Cortex of kidney (tissue), 1 donor: ENCODE results near the gene TOB1.

ENCODE experiments used
- DNase-seq: peaks from one replicate; lab custom pipeline; 2025; lab: John Stamatoyannopoulos, UW

TOB1 gene

GRCh38 chr17:50866261-50866949, at the start of gene TOB1:
Gene TOB1, minus strand, starts transcription at chr17:50866354. Its CDS starts 2,337 bp downstream, at chr17:50864017.
- peak; percentile 88 for DNase-seq

DNA sequence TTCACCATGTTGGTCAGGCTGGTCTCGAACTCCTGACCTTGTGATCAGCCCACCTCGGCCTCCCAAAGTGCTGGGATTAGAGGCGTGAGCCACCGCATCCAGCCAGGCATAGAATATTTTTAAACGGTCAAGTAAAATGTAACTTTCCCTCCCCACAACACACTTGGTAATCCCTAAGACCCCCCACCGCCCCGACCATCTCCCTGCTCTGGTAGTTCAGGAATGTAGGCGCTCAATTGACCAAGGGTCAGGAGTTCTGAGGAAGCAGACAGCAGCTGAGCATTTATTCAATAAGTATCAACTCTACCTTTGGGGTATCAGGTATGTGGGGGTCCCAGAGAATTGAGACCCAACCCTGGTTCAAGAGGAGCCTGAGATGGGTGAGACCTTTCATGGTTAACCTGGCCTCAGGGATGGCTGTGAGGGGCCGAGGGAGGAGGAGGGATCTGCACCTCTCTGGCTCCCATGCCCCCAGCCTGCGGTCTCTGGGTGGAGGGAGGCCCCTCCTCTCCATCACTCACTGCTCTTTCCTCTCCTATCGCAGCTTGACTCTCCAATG, 48.4 kb upstream of the TOB1 start:
- DNase-seq = no peak

GRCh38 chr17:50913120-50913519, 47.0 kb upstream of the TOB1 start:
- no peak for DNase-seq

GRCh38 chr17:50911890-50912289, 45.7 kb upstream of the TOB1 start:
- DNase-seq = no peak

DNA sequence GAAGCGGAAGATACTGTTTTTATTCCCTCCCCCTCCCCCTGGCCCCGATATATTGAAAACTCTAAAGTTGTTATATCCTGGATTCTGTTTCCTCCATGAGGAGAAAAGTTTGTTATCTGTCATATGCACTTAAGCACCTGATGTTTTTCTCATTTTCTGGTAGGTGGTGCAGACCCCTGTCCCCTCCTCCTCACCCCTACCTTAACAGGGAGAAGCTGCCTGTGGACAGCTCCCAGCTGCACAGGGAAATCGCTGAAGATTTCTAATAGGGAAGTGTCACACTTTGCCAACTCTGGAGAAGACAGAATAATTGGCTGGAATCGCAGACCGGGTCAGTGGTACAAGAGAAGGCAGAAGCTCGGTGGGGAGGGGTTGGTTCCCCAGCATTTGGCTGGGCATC, 45.3 kb upstream of the TOB1 start:
- no peak for DNase-seq

DNA sequence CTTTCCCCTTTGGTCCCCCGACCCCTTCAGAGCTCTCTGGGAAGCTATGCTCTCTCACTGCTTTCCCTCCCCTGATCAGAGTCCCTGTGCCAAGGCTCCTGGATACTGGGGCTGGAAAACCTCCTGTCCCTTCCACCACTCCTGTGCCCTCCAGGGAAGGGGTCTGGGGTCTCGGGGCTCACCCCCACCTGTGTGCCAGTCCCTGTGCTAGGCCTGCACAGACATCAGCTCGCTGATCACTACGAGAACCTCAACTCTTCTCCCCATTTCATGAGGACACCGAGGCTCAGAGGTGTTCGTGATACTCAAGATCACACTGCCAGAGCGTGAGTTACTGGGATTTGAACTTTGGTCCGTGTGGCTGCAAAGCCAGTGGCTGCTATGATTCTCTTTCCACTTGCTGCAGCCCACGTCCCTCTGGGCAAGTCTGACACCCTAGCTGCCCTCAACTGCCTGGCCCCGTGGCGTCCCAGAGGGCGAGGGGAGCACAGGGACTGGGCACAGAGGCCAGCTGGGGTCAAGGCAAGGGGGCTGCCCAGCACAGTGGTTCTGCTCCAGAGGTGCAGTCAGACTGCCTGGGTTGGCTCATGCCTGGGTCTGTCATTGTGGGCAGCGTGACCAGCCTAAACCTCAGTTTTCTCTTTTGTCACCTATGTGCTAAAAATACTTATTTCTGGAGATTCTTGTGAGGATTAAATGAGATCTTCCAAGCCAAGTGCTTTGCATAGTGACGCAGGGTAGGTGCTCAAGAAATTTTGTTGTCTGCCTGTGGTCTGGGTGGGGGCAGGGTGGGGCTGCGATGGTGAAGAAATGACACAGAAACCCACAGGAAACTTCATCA, 43.8 kb upstream of the TOB1 start:
- no peak for DNase-seq

GRCh38 chr17:50908860-50909764, 43.0 kb upstream of the TOB1 start:
- DNase-seq = no peak

- DNase-seq = no peak
Observed at GRCh38 chr17:50908140-50908859, 42.1 kb upstream of the TOB1 start.

DNA sequence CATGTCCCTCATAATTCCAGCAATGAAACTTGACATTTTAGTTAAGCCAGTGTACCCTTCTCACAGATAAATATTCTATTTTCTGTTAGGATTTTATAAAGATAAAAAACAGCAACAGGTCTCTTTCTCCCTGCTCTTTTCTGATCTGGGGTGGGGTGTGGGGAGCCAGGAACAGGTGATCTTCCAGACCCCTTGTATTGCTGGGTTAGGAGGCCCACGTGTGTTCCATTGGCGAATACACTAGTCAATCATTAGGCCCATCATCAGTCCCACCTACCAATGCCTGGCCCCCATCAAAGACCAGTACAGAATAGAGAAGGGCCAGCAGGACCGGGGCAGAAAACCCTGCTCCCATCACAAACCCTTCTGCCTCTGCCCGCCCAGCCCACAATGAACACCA, 40.3 kb upstream of the TOB1 start:
- no peak for DNase-seq

GRCh38 chr17:50905460-50905803, 39.3 kb upstream of the TOB1 start:
- no peak for DNase-seq

- DNase-seq = no peak
Observed at GRCh38 chr17:50904518-50905459, 38.6 kb upstream of the TOB1 start.

GRCh38 chr17:50903604-50904517, 37.7 kb upstream of the TOB1 start:
- DNase-seq = no peak

DNA sequence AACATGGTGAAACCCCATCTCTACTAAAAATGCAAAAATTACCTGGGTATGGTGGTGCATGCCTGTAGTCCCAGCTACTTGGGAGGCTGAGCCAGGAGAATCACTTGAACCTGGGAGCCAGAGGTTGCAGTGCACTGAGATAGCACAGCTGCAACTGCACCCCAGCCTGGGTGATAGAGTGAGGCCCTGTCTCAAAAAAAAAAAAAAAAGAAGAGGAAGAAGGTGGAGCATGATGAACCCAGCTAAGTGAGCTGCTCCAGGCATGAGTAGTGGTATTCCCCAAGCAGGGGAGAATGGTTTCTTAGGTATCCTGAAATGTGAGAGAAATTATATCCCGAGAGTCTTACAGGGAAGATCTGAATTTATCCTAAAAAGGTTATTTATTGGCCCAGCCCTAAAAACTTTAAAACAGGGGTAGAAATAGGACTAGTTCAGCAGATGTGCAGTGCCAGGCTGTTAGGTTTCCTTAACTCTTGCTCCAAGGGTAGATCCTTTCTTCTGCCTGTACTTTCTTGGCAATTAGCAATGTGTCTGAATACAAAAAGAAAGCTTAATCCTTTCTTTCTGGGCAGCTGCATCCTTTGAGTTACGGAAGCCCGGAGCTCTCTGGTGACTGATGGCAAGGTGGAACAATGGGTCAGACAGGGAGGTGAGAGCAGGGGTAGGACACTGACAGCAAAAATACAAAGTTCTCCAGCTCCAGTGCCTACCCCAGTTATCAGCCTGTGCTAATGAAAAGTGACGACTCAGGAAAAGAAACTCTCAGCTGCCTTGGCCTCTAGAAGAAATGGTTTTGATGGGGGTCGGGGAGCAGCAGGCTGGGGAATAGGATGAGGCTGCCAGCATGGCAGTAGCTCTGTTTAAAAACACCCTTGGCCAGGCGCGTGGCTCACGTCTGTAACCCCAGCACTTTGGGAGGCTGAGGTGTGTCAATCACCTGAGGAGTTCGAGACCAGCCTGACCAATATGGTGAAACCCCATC, 36.5 kb upstream of the TOB1 start:
- DNase-seq = no peak

- DNase-seq = no peak
Observed at GRCh38 chr17:50900383-50900892, 34.3 kb upstream of the TOB1 start.

DNA sequence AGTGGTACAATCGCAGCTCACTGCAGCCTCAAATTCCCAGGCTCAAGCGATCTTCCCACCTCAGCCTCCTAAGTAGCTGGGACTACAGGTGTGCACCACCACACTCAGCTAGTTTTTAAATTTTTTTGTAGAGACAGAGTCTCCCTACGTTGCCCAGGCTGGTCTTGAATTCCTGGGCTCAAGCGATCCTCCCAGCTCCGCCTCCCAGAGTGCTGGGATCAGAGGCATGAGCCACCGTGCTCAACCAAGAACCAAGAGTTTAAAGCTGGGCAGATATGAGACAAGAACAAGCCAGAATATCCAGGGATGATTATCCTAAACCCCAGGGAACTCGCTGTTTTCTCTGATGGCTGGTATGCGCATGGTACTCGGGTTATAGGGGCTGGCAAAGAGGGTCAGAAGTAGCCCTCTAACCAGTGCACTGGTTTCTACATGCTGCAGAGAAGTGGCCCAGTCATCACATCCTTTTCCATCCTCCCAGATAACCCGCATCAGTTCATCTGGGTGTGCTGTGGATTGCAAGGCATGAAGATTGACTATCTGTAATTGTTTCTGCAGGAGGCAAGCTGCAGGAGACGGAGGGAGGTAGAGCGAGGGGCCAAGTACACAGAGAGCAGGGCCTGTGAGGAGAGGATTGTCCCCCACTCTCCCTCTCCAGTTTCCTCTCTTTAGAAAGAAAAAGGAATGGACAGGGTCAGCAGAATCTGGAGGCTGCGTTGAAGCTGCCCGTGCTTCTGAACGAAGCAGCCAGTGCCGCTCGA, 33.6 kb upstream of the TOB1 start:
- DNase-seq = no peak

- DNase-seq = no peak
Observed at GRCh38 chr17:50899005-50899460, 32.9 kb upstream of the TOB1 start.
